ENCODE data around the gene DCDC1.

DCDC1 gene

GRCh38 chr11:30826911-30827310 is 542.6 kb downstream of the DCDC1 start:
- DNase-seq (ENCODE audit: low read depth): no peak
- H3K4me3 ChIP-seq (ENCODE audit: low read depth, low read length): no peak overlapping the region
- TF ChIP-seq CTCF (conservative IDR thresholded peaks at IDR 0.05; ENCODE audit: low read depth, low read length): no peak

- H3K4me3 ChIP-seq (ENCODE audit: low read depth, low read length): no peak overlapping the region
- TF ChIP-seq CTCF (conservative IDR thresholded peaks at IDR 0.05; ENCODE audit: low read depth, low read length): no peak
- no peak for DNase-seq (ENCODE audit: low read depth)
Observed at GRCh38 chr11:30825723-30826122, 543.8 kb downstream of the DCDC1 start.

GRCh38 chr11:30823119-30823518 is 546.4 kb downstream of the DCDC1 start:
- no peak for DNase-seq (ENCODE audit: low read depth)
- no peak for TF ChIP-seq CTCF (conservative IDR thresholded peaks at IDR 0.05; ENCODE audit: low read depth, low read length)
- no peak overlapping the region for H3K4me3 ChIP-seq (ENCODE audit: low read depth, low read length)

GRCh38 chr11:30821438-30821965 is 548.0 kb downstream of the DCDC1 start:
- no peak for DNase-seq (ENCODE audit: low read depth)
- no peak overlapping the region for H3K4me3 ChIP-seq (ENCODE audit: low read depth, low read length)
- TF ChIP-seq CTCF (conservative IDR thresholded peaks at IDR 0.05; ENCODE audit: low read depth, low read length): no peak

GRCh38 chr11:30818721-30819120 is 550.8 kb downstream of the DCDC1 start:
- TF ChIP-seq CTCF (conservative IDR thresholded peaks at IDR 0.05; ENCODE audit: low read depth, low read length): no peak
- DNase-seq (ENCODE audit: low read depth): no peak
- no peak overlapping the region for H3K4me3 ChIP-seq (ENCODE audit: low read depth, low read length)

- no peak overlapping the region for H3K4me3 ChIP-seq (ENCODE audit: low read depth, low read length)
- no peak for TF ChIP-seq CTCF (conservative IDR thresholded peaks at IDR 0.05; ENCODE audit: low read depth, low read length)
- no peak for DNase-seq (ENCODE audit: low read depth)
Observed at GRCh38 chr11:30816959-30817880, 552.3 kb downstream of the DCDC1 start.

- no peak for DNase-seq (ENCODE audit: low read depth)
- H3K4me3 ChIP-seq (ENCODE audit: low read depth, low read length): no peak overlapping the region
- no peak for TF ChIP-seq CTCF (conservative IDR thresholded peaks at IDR 0.05; ENCODE audit: low read depth, low read length)
Observed at GRCh38 chr11:30815619-30816018, 553.9 kb downstream of the DCDC1 start.

Measured in choroid plexus epithelial cell (primary cell).